ENCODE data around the gene BCL11B.

BCL11B gene

DNA sequence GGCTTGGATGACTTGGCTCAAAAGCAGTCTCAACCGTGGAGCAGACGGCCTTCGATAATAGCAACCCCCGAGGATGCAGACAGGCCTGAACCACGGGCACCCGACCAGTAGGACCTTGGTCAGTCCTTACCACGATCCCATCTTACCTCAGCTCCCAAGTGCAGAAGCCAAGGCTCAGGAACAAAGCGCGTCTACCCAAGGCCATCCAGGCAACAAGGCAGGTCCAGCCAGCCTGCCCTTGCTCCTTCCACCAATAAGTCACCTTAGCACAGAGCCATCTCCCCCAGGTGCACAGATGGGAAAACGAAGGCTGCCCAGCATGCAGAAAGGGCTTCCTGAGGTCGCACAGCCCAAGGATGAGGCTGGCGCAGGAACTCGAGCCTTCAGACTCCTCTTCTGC is 77.3 kb downstream of the BCL11B start:
- no peak for DNase-seq (ENCODE audit: insufficient read length, low spot score)
- no peak for TF ChIP-seq CTCF (IDR thresholded peaks at IDR 0.05; ENCODE audit: insufficient read depth, missing control alignments)
- no peak for FAIRE-seq

DNA sequence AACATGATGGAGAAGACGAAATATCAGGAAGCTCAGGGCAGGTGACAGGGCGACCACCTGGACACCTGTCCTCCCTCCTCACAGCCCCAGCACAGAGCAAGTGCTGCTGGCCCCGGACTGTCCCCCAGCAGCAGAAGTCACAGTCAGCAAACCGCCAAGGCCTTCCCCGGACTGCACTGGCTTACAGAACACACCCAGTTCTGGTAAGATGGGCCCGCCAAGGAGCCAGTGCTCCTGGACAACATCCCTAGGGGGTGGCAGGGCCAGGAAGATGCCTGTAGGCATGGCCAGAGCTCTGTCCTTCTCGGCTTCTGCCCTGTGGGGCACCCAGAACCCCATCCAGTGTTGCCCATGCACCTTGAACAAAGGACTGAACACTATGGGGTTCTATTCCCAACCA is 77.9 kb downstream of the BCL11B start:
- no peak for DNase-seq (ENCODE audit: insufficient read length, low spot score)
- FAIRE-seq = no peak
- TF ChIP-seq CTCF (IDR thresholded peaks at IDR 0.05; ENCODE audit: insufficient read depth, missing control alignments) = no peak

- DNase-seq (ENCODE audit: insufficient read length, low spot score) (no peak), FAIRE-seq (no peak)
- TF ChIP-seq CTCF (IDR thresholded peaks at IDR 0.05; ENCODE audit: insufficient read depth, missing control alignments) = no peak
Measured at GRCh38 chr14:99192830-99193229, 79.2 kb downstream of the BCL11B start.

GRCh38 chr14:99192028-99192621 is 79.9 kb downstream of the BCL11B start:
- DNase-seq (ENCODE audit: insufficient read length, low spot score) (no peak), FAIRE-seq (no peak)
- no peak for TF ChIP-seq CTCF (IDR thresholded peaks at IDR 0.05; ENCODE audit: insufficient read depth, missing control alignments)

- no peak for TF ChIP-seq CTCF (IDR thresholded peaks at IDR 0.05; ENCODE audit: insufficient read depth, missing control alignments)
- DNase-seq (ENCODE audit: insufficient read length, low spot score) = no peak
- no peak for FAIRE-seq
Measured at GRCh38 chr14:99191395-99192027, 80.5 kb downstream of the BCL11B start.

DNA sequence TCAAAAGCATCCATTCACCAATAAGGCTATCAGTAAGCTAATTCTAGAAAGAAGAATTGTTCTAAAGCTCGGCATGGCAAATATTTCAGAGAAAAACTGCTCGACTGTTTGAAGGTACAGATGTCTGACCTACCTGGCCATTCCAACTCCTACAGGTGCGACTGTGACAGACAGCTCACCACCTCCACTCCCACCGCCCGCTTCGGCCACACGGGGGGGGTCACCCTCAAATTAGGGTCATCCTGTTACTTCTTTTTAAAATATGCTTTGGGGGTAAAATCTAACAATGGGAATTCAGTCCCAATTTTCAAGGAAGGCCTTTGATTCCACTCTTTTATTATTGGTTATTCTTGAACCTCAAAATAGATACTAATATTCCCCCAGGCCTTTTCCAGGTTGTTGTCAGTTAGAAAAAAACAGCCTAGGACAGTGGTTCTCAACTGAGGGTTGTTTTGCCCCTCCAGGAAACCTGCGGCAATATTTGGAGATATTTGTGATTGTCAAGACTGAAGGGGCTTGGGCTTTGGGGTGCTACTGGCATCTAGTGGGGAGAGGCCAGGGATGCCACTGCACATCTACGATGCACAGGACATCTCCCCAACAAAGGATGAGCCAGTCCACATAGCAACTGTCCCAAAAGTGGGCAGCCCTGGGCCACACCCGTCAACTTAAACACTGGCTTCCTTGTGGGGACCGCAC is 81.2 kb downstream of the BCL11B start:
- no peak for DNase-seq (ENCODE audit: insufficient read length, low spot score)
- FAIRE-seq = no peak
- TF ChIP-seq CTCF (IDR thresholded peaks at IDR 0.05; ENCODE audit: insufficient read depth, missing control alignments) = no peak

Data from D721Med (cell line).